Central memory CD8-positive, alpha-beta T cell (primary cell): ENCODE results near the gene SCAND1.

Experiments used
- ATAC-seq: fragments of 150-1000 bp; cut with Tn5 transposase; replicated peaks from 2 replicates; pipeline ENCODE4 v1.10.0; 2022; ENCODE audit warnings: mild to moderate bottlenecking, moderate FRiP score, moderate number of reproducible peaks; ENCODE audit not compliant: poor library complexity, severe bottlenecking; ENCODE audit errors: extremely low read depth
- DNase-seq, 2 donors: peaks; one replicate each; pipeline ENCODE4 v3.0.0; 2021; ENCODE audit warnings: low spot score in 2 of 2
- H3K27ac Mint-ChIP-seq: one replicate; pipeline ENCODE4 v1.8.0; 2022; ENCODE audit warnings: low read depth, mild to moderate bottlenecking, moderate library complexity, mixed read lengths
- H3K27me3 Mint-ChIP-seq: one replicate; pipeline ENCODE4 v1.8.0; 2022; ENCODE audit warnings: mixed read lengths
- H3K36me3 Mint-ChIP-seq: one replicate; pipeline ENCODE4 v1.8.0; 2022; ENCODE audit warnings: mild to moderate bottlenecking, moderate library complexity, mixed read lengths; ENCODE audit not compliant: insufficient read depth
- H3K4me1 Mint-ChIP-seq: one replicate; pipeline ENCODE4 v1.8.0; 2022; ENCODE audit warnings: mixed read lengths
- H3K4me3 Mint-ChIP-seq: one replicate; pipeline ENCODE4 v1.8.0; 2022; ENCODE audit warnings: mild to moderate bottlenecking, moderate library complexity, mixed read lengths
- H3K9me3 Mint-ChIP-seq: one replicate; pipeline ENCODE4 v1.8.0; 2022; ENCODE audit warnings: mixed read lengths

SCAND1 gene

DNA sequence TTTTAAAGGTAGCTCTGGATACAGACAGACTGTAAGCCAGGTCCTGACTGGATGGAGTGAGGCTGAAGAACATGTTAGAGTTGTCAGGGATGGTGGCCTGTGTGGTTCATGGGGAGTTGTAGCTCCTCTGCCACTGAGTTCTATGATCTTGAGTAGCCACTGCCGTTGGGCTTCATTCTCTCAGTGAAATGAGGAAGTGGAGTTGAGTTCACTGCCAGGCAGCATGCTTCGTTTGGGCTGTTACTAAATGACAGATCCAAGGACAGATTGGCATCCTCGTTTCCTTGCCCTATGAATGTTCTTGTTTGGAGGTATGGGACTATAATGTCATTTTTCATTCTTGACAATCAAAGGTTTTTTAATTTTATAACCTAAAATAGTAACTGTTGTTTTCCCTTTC, 37.2 kb downstream of the SCAND1 start:
- H3K27ac Mint-ChIP-seq = no peak overlapping the region
- no peaks in the 10 kb centered on the region for H3K9me3 Mint-ChIP-seq
- no peak for DNase-seq
- no peaks in the 10 kb centered on the region for H3K4me1 Mint-ChIP-seq
- no peak overlapping the region for H3K4me3 Mint-ChIP-seq
- ATAC-seq = no peak
- no peaks in the 10 kb centered on the region for H3K27me3 Mint-ChIP-seq
- H3K36me3 Mint-ChIP-seq = peaks cover 62% of the 10 kb centered on the region

DNA sequence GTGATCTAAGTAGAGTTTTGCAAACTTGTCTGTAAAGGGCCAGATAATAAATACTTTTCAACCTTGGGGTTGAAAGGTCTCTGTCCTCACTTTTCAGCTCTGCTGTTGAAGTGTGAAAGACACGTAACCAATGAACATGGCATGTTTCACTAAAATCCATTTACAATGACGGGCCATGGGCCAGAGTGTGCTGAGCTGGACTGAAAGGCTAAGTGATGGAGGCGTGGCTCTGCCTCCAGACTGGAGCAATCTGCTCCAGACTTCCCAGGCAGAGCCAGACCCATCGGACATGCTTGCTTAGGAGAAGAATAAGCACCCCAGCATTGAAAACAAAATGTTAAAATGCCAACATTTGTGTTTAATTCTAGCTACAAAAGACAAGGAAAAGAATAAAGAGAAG, 41.4 kb downstream of the SCAND1 start:
- Mint-ChIP-seq H3K27me3 (no peaks in the 10 kb centered on the region), H3K9me3 (no peaks in the 10 kb centered on the region), H3K36me3 (peaks cover 48% of the 10 kb centered on the region), H3K4me3 (no peak overlapping the region), H3K4me1 (peaks cover 26% of the 10 kb centered on the region), H3K27ac (no peak overlapping the region)
- no peak for DNase-seq
- no peak for ATAC-seq

DNA sequence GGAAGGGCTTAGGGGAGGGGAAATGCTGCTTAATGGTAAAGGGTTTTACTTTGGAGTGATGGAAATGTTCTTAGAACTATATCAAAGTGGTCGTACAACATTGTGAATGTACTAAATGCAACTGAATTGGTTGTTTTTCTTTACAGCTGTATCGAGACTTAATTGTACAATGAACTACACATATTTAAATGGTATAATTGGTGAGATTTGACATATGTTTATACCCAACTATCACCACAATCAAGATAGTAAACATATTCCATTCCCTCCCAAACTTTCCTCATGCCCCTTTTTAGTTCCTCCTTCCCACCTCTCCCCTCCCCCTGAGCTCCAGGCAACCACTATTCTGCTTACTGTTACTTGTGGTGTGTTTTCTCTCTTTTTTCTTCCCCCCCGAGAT, 44.0 kb downstream of the SCAND1 start:
- ATAC-seq (no peak), DNase-seq (no peak)
- H3K27me3 Mint-ChIP-seq = no peaks in the 10 kb centered on the region
- peaks cover 36% of the 10 kb centered on the region for H3K36me3 Mint-ChIP-seq
- no peak overlapping the region for H3K4me3 Mint-ChIP-seq
- peaks cover 47% of the 10 kb centered on the region for H3K4me1 Mint-ChIP-seq
- H3K9me3 Mint-ChIP-seq = no peaks in the 10 kb centered on the region
- H3K27ac Mint-ChIP-seq = no peak overlapping the region

- H3K4me3 Mint-ChIP-seq = no peak overlapping the region
- peaks cover 36% of the 10 kb centered on the region for H3K36me3 Mint-ChIP-seq
- H3K27me3 Mint-ChIP-seq = no peaks in the 10 kb centered on the region
- no peaks in the 10 kb centered on the region for H3K9me3 Mint-ChIP-seq
- no peak for ATAC-seq
- DNase-seq = no peak
- peaks cover 49% of the 10 kb centered on the region for H3K4me1 Mint-ChIP-seq
- no peak overlapping the region for H3K27ac Mint-ChIP-seq
These were observed 44.5 kb downstream of the SCAND1 start for GRCh38 chr20:35909796-35910195.

DNA sequence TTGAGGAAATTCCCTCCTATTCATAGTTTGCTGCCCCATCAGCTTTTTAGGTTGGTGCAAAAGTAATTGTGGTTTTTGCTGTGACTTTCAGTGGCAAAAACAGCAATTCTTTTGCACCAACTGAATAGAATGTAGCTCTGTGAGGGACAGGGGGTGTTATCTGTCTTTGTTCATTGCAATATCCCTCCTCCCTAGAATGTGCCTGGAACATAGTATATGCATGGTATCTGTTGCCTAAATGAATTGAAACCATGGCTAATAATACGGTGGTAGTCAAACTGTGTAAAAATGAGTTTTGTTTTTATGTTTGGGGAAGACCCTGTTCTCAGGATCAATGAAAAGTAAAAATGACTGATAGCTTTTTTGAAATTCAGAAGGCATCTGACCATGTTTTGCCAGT, 45.1 kb downstream of the SCAND1 start:
- no peak overlapping the region for H3K4me3 Mint-ChIP-seq
- H3K27ac Mint-ChIP-seq = no peak overlapping the region
- H3K36me3 Mint-ChIP-seq = peaks cover 34% of the 10 kb centered on the region
- H3K4me1 Mint-ChIP-seq = peaks cover 53% of the 10 kb centered on the region
- no peaks in the 10 kb centered on the region for H3K9me3 Mint-ChIP-seq
- no peaks in the 10 kb centered on the region for H3K27me3 Mint-ChIP-seq
- no peak for DNase-seq
- ATAC-seq = no peak

DNA sequence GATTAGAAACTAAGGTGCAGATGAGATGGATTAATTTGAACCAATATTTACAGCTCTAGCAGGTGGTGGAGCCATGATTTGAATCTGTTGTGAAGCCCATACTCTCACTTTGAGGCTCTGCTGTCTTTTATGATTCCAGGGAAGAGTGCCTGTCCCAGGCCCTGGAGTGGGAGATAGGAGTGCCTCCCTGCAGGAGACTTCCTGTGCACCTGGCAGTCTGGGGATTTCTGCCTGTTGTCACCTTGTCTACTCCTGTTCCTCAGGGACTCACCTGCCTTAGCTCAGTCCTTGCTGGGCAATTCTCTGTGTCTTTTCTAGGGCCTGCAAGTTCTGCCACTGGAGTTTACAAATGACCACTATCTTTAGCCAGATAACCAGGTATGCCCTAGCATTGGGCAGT, 46.3 kb downstream of the SCAND1 start:
- H3K27me3 Mint-ChIP-seq = no peaks in the 10 kb centered on the region
- no peak overlapping the region for H3K4me3 Mint-ChIP-seq
- no peak overlapping the region for H3K27ac Mint-ChIP-seq
- H3K36me3 Mint-ChIP-seq = peaks cover 23% of the 10 kb centered on the region
- H3K9me3 Mint-ChIP-seq = no peaks in the 10 kb centered on the region
- H3K4me1 Mint-ChIP-seq = peaks cover 53% of the 10 kb centered on the region
- no peak for DNase-seq
- no peak for ATAC-seq

GRCh38 chr20:35907017-35907701, 47.1 kb downstream of the SCAND1 start:
- Mint-ChIP-seq H3K36me3 (peaks cover 20% of the 10 kb centered on the region), H3K4me3 (no peak overlapping the region), H3K27me3 (no peaks in the 10 kb centered on the region), H3K4me1 (peaks cover 54% of the 10 kb centered on the region), H3K27ac (no peak overlapping the region), H3K9me3 (no peaks in the 10 kb centered on the region)
- ATAC-seq (no peak), DNase-seq (no peak)

- DNase-seq (no peak), ATAC-seq (no peak)
- Mint-ChIP-seq H3K36me3 (peaks cover 24% of the 10 kb centered on the region), H3K4me3 (no peak overlapping the region), H3K9me3 (no peaks in the 10 kb centered on the region), H3K27ac (peak overlapping the region; percentile 73), H3K4me1 (peaks cover 56% of the 10 kb centered on the region), H3K27me3 (no peaks in the 10 kb centered on the region)
These were observed 49.2 kb downstream of the SCAND1 start for GRCh38 chr20:35904982-35905663.

GRCh38 chr20:35903843-35904242, 50.5 kb downstream of the SCAND1 start:
- no peak overlapping the region for H3K27ac Mint-ChIP-seq
- DNase-seq (no peak), ATAC-seq (no peak)
- H3K4me3 Mint-ChIP-seq = no peak overlapping the region
- H3K4me1 Mint-ChIP-seq = peaks cover 43% of the 10 kb centered on the region
- no peaks in the 10 kb centered on the region for H3K9me3 Mint-ChIP-seq
- peaks cover 29% of the 10 kb centered on the region for H3K36me3 Mint-ChIP-seq
- no peaks in the 10 kb centered on the region for H3K27me3 Mint-ChIP-seq
